Activated CD8-positive, alpha-beta memory T cell treated with anti-CD3 and anti-CD28 coated beads for 36 hours (primary cell): Measurements from ENCODE around the gene SLAIN1. TPM values are rescaled to one million over a fixed set of nuclear protein-coding genes. Genes with fewer than 3 reads are reported as not detected.

Experiments used
- CTCF ChIA-PET: fragments of 350-600 bp; sonication (Branson Sonifier 250); formaldehyde crosslinking; loops from one replicate; lab custom pipeline; 2021; ENCODE audit warnings: antibody characterized with exemption; lab: Charles Lee
- POLR2A ChIA-PET: fragments of 350-600 bp; sonication (Branson Sonifier 250); formaldehyde crosslinking; loops from one replicate; lab custom pipeline; 2021; ENCODE audit warnings: antibody characterized with exemption; lab: Charles Lee
- total RNA-seq, 2 experiments: library from RNA; stranded (reverse); gene quantifications; one replicate each; pipeline ENCODE4 v1.2.3, GENCODE V29; 2021

Gene SLAIN1
- total RNA-seq, 2 experiments from 2014 or later: 28.7 to 30.2 TPM

GRCh38 chr13:77807431-77808135 lies 110.1 kb downstream of the SLAIN1 start:
- POLR2A ChIA-PET: no interaction called here
- CTCF ChIA-PET: no interaction called here

- ChIA-PET POLR2A (no interaction called here), CTCF (no interaction called here)
These were observed 112.9 kb downstream of the SLAIN1 start for GRCh38 chr13:77810430-77810829.

GRCh38 chr13:77810878-77811277 lies 113.4 kb downstream of the SLAIN1 start:
- CTCF ChIA-PET: no interaction called here
- POLR2A ChIA-PET: no interaction called here

GRCh38 chr13:77811381-77811780 lies 113.9 kb downstream of the SLAIN1 start:
- CTCF ChIA-PET: no interaction called here

GRCh38 chr13:77811981-77812380 lies 114.5 kb downstream of the SLAIN1 start:
- POLR2A ChIA-PET: no interaction called here
- CTCF ChIA-PET: no interaction called here

More at GRCh38 chr13:77811381-77811780, 113.9 kb downstream of the SLAIN1 start:
- POLR2A ChIA-PET: no interaction called here

Other genes with a start within 250 kb of the SLAIN1 start
- not detected for gene SCEL, start 162.0 kb upstream of the SLAIN1 start, total RNA-seq
- gene EDNRB, start 221.1 kb downstream of the SLAIN1 start, total RNA-seq: not detected